ENCODE data around the gene UNC13B. TPM values are rescaled to one million over a fixed set of nuclear protein-coding genes. Genes with fewer than 3 reads are reported as not detected.
A peak's percentile ranks its signal among the peaks of the same experiment; 100 is the strongest.

UNC13B gene
- total RNA-seq, 1 experiment from 2014 or later = 9.8 TPM

GRCh38 chr9:35415402-35416097 lies 253.7 kb downstream of the UNC13B start:
- Histone ChIP-seq H3K9me3 (ENCODE audit: low read length) (no peaks in the 10 kb centered on the region), H3K9ac (ENCODE audit: low read length) (no peak overlapping the region), H2AFZ (ENCODE audit: low read length) (no peak overlapping the region), H3K4me2 (ENCODE audit: low read length) (no peak overlapping the region), H3K27ac (ENCODE audit: low read length) (no peak overlapping the region), H3K79me2 (ENCODE audit: low read length) (no peaks in the 10 kb centered on the region), H3K27me3 (ENCODE audit: low read length) (no peaks in the 10 kb centered on the region), H3K4me3 (ENCODE audit: low read length) (no peak overlapping the region), H3K9me2 (replicated peaks; ENCODE audit: low read length) (no peaks in the 10 kb centered on the region), H3F3A (ENCODE audit: low read length, unreplicated experiment) (no peaks in the 10 kb centered on the region), H3K4me1 (ENCODE audit: insufficient read depth, low read length) (no peaks in the 10 kb centered on the region), H3K36me3 (ENCODE audit: low read depth, low read length) (no peaks in the 10 kb centered on the region), H4K20me1 (ENCODE audit: low read length) (no peaks in the 10 kb centered on the region)
- ChIA-PET POLR2A (ENCODE audit: unreplicated experiment) (no interaction called here), CTCF (no interaction called here)
- intact Hi-C loops (cut with micrococcal nuclease) = no loop called here
- ATAC-seq (no peak), DNase-seq (no peak)
- TF ChIP-seq CTCF (conservative IDR thresholded peaks at IDR 0.05; ENCODE audit: low read depth, low read length) = peak; percentile 38; the same call in 1 of the 2 replicates
- no peak for TF ChIP-seq EZH2phosphoT487 (IDR thresholded peaks at IDR 0.05; ENCODE audit: borderline replicate concordance, low read length)
- no TSS peak for BruUV-seq (replicated peaks)

- ATAC-seq (no peak), DNase-seq (no peak)
- intact Hi-C loops (cut with micrococcal nuclease) = no loop called here
- ChIA-PET CTCF (no interaction called here), POLR2A (ENCODE audit: unreplicated experiment) (no interaction called here)
- Histone ChIP-seq H2AFZ (ENCODE audit: low read length) (no peak overlapping the region), H3K27ac (ENCODE audit: low read length) (no peak overlapping the region), H3F3A (ENCODE audit: low read length, unreplicated experiment) (no peaks in the 10 kb centered on the region), H4K20me1 (ENCODE audit: low read length) (no peaks in the 10 kb centered on the region), H3K9ac (ENCODE audit: low read length) (no peak overlapping the region), H3K9me2 (replicated peaks; ENCODE audit: low read length) (no peaks in the 10 kb centered on the region), H3K9me3 (ENCODE audit: low read length) (no peaks in the 10 kb centered on the region), H3K4me1 (ENCODE audit: insufficient read depth, low read length) (no peaks in the 10 kb centered on the region), H3K4me3 (ENCODE audit: low read length) (no peak overlapping the region), H3K79me2 (ENCODE audit: low read length) (no peaks in the 10 kb centered on the region), H3K27me3 (ENCODE audit: low read length) (no peaks in the 10 kb centered on the region), H3K36me3 (ENCODE audit: low read depth, low read length) (no peaks in the 10 kb centered on the region), H3K4me2 (ENCODE audit: low read length) (no peak overlapping the region)
- BruUV-seq (replicated peaks) = no TSS peak
- TF ChIP-seq EZH2phosphoT487 (IDR thresholded peaks at IDR 0.05; ENCODE audit: borderline replicate concordance, low read length) (no peak), EZH2 (IDR thresholded peaks at IDR 0.05; ENCODE audit: low read length, unreplicated experiment) (no peak), CTCF (conservative IDR thresholded peaks at IDR 0.05; ENCODE audit: low read depth, low read length) (no peak)
Measured at GRCh38 chr9:35416098-35416427, 254.3 kb downstream of the UNC13B start.

GRCh38 chr9:35422346-35422745 lies 260.5 kb downstream of the UNC13B start:
- H3K4me3 ChIP-seq (ENCODE audit: low read length) = no peak overlapping the region
- H3K4me2 ChIP-seq (ENCODE audit: low read length) = no peak overlapping the region
- no peaks in the 10 kb centered on the region for H3K9me3 ChIP-seq (ENCODE audit: low read length)
- no peaks in the 10 kb centered on the region for H4K20me1 ChIP-seq (ENCODE audit: low read length)
- H3K9ac ChIP-seq (ENCODE audit: low read length) = no peak overlapping the region
- no peak for ATAC-seq
- H3K79me2 ChIP-seq (ENCODE audit: low read length) = no peaks in the 10 kb centered on the region
- no peaks in the 10 kb centered on the region for H3K36me3 ChIP-seq (ENCODE audit: low read depth, low read length)
- peaks cover 39% of the 10 kb centered on the region for H3K4me1 ChIP-seq (ENCODE audit: insufficient read depth, low read length)
- H3K9me2 ChIP-seq (replicated peaks; ENCODE audit: low read length) = no peaks in the 10 kb centered on the region
- CTCF ChIA-PET = no interaction called here
- BruUV-seq (replicated peaks) = no TSS peak
- H3F3A ChIP-seq (ENCODE audit: low read length, unreplicated experiment) = no peaks in the 10 kb centered on the region
- POLR2A ChIA-PET (ENCODE audit: unreplicated experiment) = no interaction called here
- H2AFZ ChIP-seq (ENCODE audit: low read length) = no peak overlapping the region
- H3K27me3 ChIP-seq (ENCODE audit: low read length) = no peaks in the 10 kb centered on the region
- DNase-seq = no peak
- peak overlapping the region; percentile 93; the same call in 1 of the 2 replicates for H3K27ac ChIP-seq (ENCODE audit: low read length)
- intact Hi-C loops (cut with micrococcal nuclease) = loop anchor here (10.0 kb wide), 1 partner anchor 152 kb away; no protein-coding TSS in a partner anchor
- TF ChIP-seq EZH2 (IDR thresholded peaks at IDR 0.05; ENCODE audit: low read length, unreplicated experiment) (no peak), EZH2phosphoT487 (IDR thresholded peaks at IDR 0.05; ENCODE audit: borderline replicate concordance, low read length) (no peak), CTCF (conservative IDR thresholded peaks at IDR 0.05; ENCODE audit: low read depth, low read length) (no peak)
